Measurements from ENCODE around the gene KRT16.
"Not testable (repeated sequence)": the region's sequence is repeated elsewhere in the genome, so short reads cannot be mapped to it uniquely, and the experiment has no call there.

The KRT16 gene

DNA sequence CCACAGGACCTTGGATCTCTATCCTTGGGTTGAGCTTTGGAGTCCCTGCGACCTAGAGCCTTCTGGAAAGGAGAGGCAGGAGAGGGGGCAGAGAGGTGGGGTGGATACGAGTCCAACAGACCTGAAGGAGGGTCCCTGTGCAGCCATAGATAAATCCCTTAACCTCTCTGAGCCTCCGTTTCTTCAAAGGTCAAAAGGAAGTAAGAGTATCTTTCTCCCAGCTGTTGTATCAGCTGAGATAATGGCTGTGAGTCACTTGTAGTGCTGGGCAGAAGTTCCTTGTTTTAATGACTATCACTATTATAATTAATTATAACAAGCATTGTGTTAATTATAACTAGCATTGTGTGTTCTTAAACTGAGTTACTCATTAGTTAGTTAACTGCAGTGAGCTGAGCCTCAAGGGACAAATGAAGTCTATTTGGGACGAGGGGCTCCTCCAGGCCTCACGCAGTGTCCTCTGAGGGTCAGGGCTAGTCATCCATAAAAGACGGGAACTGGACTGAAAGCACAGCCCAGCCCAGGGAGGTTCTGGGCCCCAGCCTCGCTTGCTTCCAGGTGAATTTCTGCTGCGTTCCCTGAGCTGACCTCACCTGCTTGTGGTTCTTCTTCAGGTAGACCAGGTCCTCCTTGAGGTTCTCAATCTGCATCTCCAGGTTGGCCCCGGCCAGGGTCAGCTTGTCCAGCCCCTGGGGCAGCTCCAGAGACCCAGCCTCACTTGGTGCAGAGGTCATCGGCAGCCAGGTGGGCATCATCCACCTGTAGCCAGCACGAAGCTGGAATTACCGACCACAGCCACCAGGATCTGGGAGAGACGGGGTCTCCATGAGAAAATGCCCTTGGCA lies 17.5 kb upstream of the KRT16 start:
- TF ChIP-seq, protein P1, sequence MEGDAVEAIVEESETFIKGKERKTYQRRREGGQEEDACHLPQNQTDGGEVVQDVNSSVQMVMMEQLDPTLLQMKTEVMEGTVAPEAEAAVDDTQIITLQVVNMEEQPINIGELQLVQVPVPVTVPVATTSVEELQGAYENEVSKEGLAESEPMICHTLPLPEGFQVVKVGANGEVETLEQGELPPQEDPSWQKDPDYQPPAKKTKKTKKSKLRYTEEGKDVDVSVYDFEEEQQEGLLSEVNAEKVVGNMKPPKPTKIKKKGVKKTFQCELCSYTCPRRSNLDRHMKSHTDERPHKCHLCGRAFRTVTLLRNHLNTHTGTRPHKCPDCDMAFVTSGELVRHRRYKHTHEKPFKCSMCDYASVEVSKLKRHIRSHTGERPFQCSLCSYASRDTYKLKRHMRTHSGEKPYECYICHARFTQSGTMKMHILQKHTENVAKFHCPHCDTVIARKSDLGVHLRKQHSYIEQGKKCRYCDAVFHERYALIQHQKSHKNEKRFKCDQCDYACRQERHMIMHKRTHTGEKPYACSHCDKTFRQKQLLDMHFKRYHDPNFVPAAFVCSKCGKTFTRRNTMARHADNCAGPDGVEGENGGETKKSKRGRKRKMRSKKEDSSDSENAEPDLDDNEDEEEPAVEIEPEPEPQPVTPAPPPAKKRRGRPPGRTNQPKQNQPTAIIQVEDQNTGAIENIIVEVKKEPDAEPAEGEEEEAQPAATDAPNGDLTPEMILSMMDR (IDR thresholded peaks at IDR 0.05; ENCODE audit: low read depth, low read length, missing control alignments) = no peak
- H3K4me3 ChIP-seq (ENCODE audit: low read depth, low read length) = no peak overlapping the region
- no peak for DNase-seq (ENCODE audit: low read depth)

DNA sequence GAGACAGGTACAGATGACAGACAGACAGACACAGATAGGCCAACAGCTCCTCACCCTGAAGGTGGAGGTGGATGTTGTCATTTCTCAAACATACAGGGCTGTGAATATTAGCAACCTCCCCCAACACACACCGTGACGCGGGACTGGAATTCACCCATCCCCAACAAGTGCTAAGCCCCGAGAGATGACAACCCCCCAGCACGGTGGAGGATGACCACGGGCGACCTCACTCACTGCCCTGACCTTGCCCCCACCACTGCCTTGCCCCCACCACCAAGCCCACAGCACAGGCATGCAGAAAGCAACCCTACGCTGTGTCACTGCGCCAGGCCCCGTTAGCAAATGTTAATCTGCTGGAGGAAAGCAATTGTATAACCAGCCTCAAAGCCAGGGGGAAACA lies 16.7 kb upstream of the KRT16 start:
- no peak for DNase-seq (ENCODE audit: low read depth)
- TF ChIP-seq, protein P1 (IDR thresholded peaks at IDR 0.05; ENCODE audit: low read depth, low read length, missing control alignments) = no peak

DNA sequence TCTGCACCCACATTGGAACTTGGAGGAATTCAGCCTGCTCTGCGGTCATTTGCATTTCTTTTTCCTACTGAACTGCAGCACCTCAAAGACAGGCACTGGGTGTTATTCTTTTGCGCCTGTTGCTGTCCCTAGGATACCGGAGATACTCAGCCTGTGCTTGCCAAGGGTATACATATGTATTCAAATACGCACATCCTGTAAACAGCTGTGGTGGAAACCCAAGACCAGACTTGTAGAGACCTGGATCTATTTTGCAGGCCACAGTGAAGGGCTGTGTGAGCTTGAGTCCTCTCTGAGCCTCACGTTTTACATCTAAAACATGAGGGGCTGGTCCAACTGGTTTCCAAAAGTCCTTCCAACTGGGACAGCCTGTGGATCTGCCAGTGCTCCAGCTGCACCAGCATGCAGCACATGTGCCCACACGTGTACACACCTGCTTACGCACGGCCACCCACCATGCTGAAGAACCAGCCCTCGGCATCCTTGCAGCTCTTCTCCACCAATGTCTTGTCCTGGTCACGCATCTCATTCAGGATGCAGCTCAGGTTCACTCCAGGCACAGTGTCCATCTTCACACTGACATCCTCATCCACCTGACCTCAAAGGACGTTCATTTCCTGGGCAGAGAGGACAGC lies 16.2 kb upstream of the KRT16 start:
- H3K4me3 ChIP-seq (ENCODE audit: low read depth, low read length); DNase-seq (ENCODE audit: low read depth): not testable (repeated sequence)

More for the DNA sequence above, 16.7 kb upstream of the KRT16 start:
- H3K4me3 ChIP-seq (ENCODE audit: low read depth, low read length) = no peak overlapping the region

DNA sequence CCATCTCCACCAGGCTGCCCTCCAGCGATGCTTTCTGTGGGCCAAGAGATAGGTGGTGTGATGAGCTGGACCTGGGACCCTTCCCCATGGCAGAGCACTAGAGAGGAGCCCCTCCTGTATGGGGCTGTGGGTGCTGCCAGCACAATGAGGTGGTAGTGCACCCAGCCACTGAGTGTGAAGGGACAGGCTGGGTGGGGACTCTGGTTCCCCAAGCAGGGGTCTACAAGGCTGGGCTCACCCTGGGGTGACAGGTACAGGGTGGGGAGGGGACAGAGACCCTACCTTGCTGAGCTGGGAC lies 15.5 kb upstream of the KRT16 start:
- not testable (repeated sequence) for DNase-seq (ENCODE audit: low read depth); H3K4me3 ChIP-seq (ENCODE audit: low read depth, low read length)

DNA sequence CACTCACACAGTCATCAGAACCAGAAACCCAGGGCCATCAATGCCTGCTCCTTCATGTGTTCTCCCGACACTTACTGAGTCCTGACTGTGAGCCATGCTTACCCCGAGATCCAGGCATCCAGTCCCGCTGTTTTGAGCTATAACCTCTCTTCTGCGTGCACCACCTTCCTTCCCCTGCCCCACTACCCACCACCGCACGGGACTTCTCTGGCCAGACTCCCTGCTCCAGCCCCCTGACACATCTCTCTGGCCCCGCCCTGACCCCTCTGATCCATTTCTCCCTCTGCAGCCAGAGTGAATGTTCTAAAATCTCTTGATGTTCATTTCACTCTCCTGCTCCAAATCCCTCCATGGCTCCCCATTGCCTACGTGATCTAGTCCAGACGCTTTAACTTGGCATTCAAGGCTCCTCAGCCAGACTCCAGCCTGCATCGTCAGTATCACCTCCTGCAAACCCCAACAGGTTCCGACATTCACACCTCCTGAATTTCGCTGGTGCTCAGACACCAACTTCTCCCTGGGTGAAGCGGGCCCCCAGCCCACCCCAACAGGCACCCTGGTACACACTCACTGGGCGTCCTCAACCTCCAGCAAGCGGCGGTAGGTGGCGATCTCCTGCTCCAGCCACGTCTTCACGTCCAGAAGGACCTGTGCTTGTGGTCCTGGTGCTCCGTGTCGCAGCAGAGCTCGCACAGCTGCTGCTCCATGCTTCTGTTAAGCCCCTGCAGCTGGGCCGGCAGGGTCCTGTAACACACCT lies 14.9 kb upstream of the KRT16 start:
- H3K4me3 ChIP-seq (ENCODE audit: low read depth, low read length) = no peak overlapping the region
- TF ChIP-seq, protein P1 (IDR thresholded peaks at IDR 0.05; ENCODE audit: low read depth, low read length, missing control alignments) = no peak
- DNase-seq (ENCODE audit: low read depth) = no peak

DNA sequence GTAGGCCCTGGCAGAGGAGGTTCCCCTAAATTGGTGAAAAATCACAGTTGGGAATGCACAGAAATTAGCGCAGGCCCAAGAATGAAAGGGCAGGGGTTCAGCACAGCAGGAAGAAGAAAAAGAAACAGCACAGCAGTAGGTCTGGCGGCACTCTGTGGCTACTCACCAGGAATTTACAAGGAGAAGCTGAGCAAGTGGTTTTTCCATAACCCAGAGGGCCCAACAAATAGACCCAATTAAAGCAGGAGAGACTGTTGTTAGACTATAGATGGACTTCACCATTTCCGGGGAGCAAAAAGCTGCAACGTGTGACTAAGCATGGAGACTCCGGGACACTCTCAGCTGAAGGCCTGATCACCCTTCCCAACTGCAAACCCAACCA lies 14.3 kb upstream of the KRT16 start:
- not testable (repeated sequence) for H3K4me3 ChIP-seq (ENCODE audit: low read depth, low read length); DNase-seq (ENCODE audit: low read depth)

DNA sequence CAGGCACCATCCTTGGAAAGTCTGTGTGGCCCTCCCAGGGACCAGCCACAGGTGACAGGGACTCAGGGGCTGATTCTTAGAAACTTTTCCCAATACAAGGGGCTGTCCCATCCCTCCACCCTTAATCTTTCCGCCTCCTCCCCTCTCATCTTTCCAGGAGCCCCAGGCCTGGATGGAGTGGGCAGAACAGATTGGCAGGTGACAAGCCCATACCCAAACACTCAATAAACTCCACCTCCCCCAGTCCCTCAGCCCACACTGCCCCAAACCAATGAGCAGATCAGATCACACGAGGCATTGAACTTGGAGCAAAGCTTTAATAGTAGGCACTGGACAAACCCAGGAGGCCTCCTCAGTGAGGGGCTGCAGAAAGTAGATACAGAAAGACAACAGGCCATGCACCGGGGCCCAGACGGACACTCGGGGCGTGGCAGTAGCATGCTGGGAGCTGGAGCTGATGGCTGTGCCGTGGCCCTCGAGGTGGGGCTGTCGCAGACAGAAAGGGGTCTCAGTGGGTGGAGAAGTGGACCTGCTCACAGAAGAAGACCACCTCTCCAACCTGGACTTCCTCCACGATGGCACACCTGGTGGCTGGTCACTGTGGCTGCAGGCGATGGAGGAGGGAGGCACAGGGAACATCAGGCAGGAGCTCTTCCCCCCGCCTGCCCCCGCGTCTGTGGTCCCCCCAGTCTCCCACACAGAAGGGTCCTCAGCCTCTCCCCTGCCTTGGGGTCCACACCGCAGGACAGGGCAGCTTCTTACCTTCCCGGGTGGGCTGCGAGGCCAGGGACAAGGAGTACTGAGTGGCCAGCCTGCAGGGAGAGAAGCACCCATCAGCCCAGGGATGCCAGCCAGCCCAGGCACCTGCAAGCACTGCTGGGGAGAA lies 13.7 kb upstream of the KRT16 start:
- H3K4me3 ChIP-seq (ENCODE audit: low read depth, low read length); DNase-seq (ENCODE audit: low read depth): not testable (repeated sequence)

DNA sequence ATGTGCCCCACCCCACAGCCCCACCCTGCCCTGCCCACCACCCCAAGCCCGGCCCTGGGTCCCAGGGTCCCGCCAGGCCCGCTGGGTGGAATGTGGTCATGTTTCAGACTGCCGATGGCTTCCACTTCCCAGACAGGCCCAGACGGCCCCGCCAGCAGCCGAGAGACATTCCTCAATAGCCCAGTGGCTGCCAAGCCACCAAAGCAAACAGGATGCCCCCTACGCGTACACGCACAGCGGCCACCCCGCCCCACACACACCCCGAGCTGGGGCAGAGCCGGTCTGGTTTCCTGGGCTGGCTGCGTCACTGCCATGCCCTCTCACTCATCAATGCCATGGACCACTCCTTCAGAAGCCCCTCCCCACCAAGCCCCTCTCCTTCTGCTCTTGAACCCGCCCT lies 13.0 kb upstream of the KRT16 start:
- TF ChIP-seq, protein P1 (IDR thresholded peaks at IDR 0.05; ENCODE audit: low read depth, low read length, missing control alignments) = no peak
- H3K4me3 ChIP-seq (ENCODE audit: low read depth, low read length) = no peak overlapping the region
- no peak for DNase-seq (ENCODE audit: low read depth)
